H1 (cell line): Measurements from ENCODE around the gene TRPC4. TPM values are rescaled to one million over a fixed set of nuclear protein-coding genes. Genes with fewer than 3 reads are reported as not detected.

Source experiments
- CTCF ChIA-PET: fragments of 300-600 bp; sonication (Branson Sonifier 250); formaldehyde crosslinking; loops from one replicate; lab custom pipeline; 2021; ENCODE audit not compliant: partially characterized antibody; lab: Charles Lee
- POLR2A ChIA-PET: fragments of 300-600 bp; sonication (Branson Sonifier 250); formaldehyde crosslinking; loops from one replicate; lab custom pipeline; 2021; ENCODE audit warnings: inconsistent platforms; ENCODE audit not compliant: partially characterized antibody; lab: Charles Lee
- DNase-seq, 2 experiments: peaks; one replicate each; pipeline versions ENCODE4 v3.0.0 to v3.0.0-alpha.2; 2010 to 2022; ENCODE audit warnings: low spot score in 2 of 2, low read depth in 1 of 2, mixed read lengths in 1 of 2
- FAIRE-seq: peaks from 2 replicates; lab custom pipeline; 2011; peaks lifted over from hg19 to GRCh38; lab: Jason Lieb, UNC
- H2AFZ ChIP-seq: 2 replicates; pipeline ENCODE4 v1.8.1; 2012; ENCODE audit warnings: low read length, inconsistent platforms
- H2AK5ac ChIP-seq: 2 replicates; pipeline ENCODE4 v1.6.1; 2013; ENCODE audit warnings: low read depth, low read length
- H2BK120ac ChIP-seq: replicated peaks from 2 replicates; pipeline ENCODE3; 2013; ENCODE audit warnings: low read depth, low read length, inconsistent platforms
- H2BK12ac ChIP-seq: 2 replicates; pipeline ENCODE4 v1.6.1; 2013; ENCODE audit warnings: low read depth, low read length
- H2BK15ac ChIP-seq: 2 replicates; pipeline ENCODE4 v1.6.1; 2013; ENCODE audit warnings: low read length
- H2BK20ac ChIP-seq: 2 replicates; pipeline ENCODE4 v1.6.1; 2013; ENCODE audit warnings: low read length
- H2BK5ac ChIP-seq: 2 replicates; pipeline ENCODE4 v1.6.1; 2013; ENCODE audit warnings: low read depth, low read length
- H3K14ac ChIP-seq: 2 replicates; pipeline ENCODE4 v1.6.1; 2013; ENCODE audit warnings: inconsistent platforms; ENCODE audit not compliant: insufficient read length
- H3K18ac ChIP-seq: 2 replicates; pipeline ENCODE4 v1.6.1; 2013; ENCODE audit warnings: low read length; ENCODE audit errors: extremely low read depth
- H3K23ac ChIP-seq: 2 replicates; pipeline ENCODE4 v1.6.1; 2013; ENCODE audit warnings: inconsistent platforms; ENCODE audit not compliant: insufficient read length
- H3K23me2 ChIP-seq: 2 replicates; pipeline ENCODE4 v1.6.1; 2013; ENCODE audit warnings: low read depth, low read length
- H3K27ac ChIP-seq: 2 replicates; pipeline ENCODE4 v1.6.1; 2011; ENCODE audit warnings: low read depth, low read length, inconsistent platforms
- H3K27me3 ChIP-seq, 4 experiments: replicated peaks in 1 of 4; 1 replicate in 1 of 4; 2 replicates in 3 of 4; pipeline versions ENCODE4 v1.6.1 to v1.8.1; 2011 to 2013; ENCODE audit warnings: low read length in 3 of 4, mild to moderate bottlenecking in 3 of 4, inconsistent platforms in 2 of 4, mixed read lengths in 2 of 4, moderate library complexity in 1 of 4; ENCODE audit not compliant: control insufficient read depth in 3 of 4, insufficient read depth in 3 of 4; ENCODE audit errors: extremely low read depth in 1 of 4
- H3K36me3 ChIP-seq, 4 experiments: 2 replicates each; pipeline versions ENCODE4 v1.6.1 to v1.8.1; 2011 to 2013; ENCODE audit warnings: mild to moderate bottlenecking in 4 of 4, low read length in 3 of 4, moderate library complexity in 2 of 4, control low read depth in 1 of 4, inconsistent platforms in 1 of 4; ENCODE audit not compliant: insufficient read depth in 4 of 4, control insufficient read depth in 2 of 4
- H3K4ac ChIP-seq: replicated peaks from 2 replicates; pipeline ENCODE3; 2013; ENCODE audit warnings: low read length, low read depth, mixed read lengths, inconsistent platforms; ENCODE audit not compliant: insufficient read length
- H3K4me1 ChIP-seq, 4 experiments: replicated peaks in 1 of 4; 1 replicate in 1 of 4; 2 replicates in 3 of 4; pipeline versions ENCODE4 v1.6.1 to v1.8.1; 2011 to 2013; ENCODE audit warnings: low read length in 3 of 4, inconsistent platforms in 2 of 4, mixed read lengths in 1 of 4; ENCODE audit not compliant: insufficient read depth in 4 of 4, control insufficient read depth in 3 of 4
- H3K4me2 ChIP-seq, 2 experiments: 2 replicates each; pipeline versions ENCODE4 v1.6.1 to v1.8.1; 2011 to 2013; ENCODE audit warnings: low read depth in 2 of 2, low read length in 2 of 2, control low read depth in 1 of 2, inconsistent platforms in 1 of 2, mild to moderate bottlenecking in 1 of 2; ENCODE audit not compliant: insufficient read depth in 1 of 2
- H3K4me3 ChIP-seq, 4 experiments: fragments of 200-600, 300-600 bp in 1 of 4; sonication (generic), shearing (Covaris generic), sonication (Bioruptor Twin) in 1 of 4; 2 replicates each; pipeline versions ENCODE4 v1.5.1 to v1.8.1; 2011 to 2016; ENCODE audit warnings: low read length in 4 of 4, low read depth in 3 of 4, control low read depth in 2 of 4, inconsistent platforms in 2 of 4, mild to moderate bottlenecking in 2 of 4, mixed read lengths in 1 of 4, moderate library complexity in 1 of 4; ENCODE audit not compliant: insufficient read depth in 2 of 4; ENCODE audit errors: extremely low read depth in 1 of 4
- H3K56ac ChIP-seq: replicated peaks from 2 replicates; pipeline ENCODE3; 2013; ENCODE audit warnings: low read depth, mild to moderate bottlenecking, mixed read lengths, low read length, inconsistent platforms; ENCODE audit not compliant: insufficient read length
- H3K79me1 ChIP-seq: 2 replicates; pipeline ENCODE4 v1.6.1; 2013; ENCODE audit warnings: low read depth, low read length, control low read depth
- H3K79me2 ChIP-seq, 2 experiments: 2 replicates each; pipeline versions ENCODE4 v1.6.1 to v1.8.1; 2012 to 2013; ENCODE audit warnings: low read length in 2 of 2, mild to moderate bottlenecking in 2 of 2, inconsistent platforms in 1 of 2; ENCODE audit not compliant: insufficient read depth in 2 of 2, control insufficient read depth in 1 of 2
- H3K9ac ChIP-seq, 4 experiments: replicated peaks in 1 of 4; 1 replicate in 1 of 4; 2 replicates in 3 of 4; pipeline versions ENCODE4 v1.6.1 to v1.8.1; 2011 to 2013; ENCODE audit warnings: low read depth in 3 of 4, low read length in 3 of 4, control low read depth in 2 of 4, mild to moderate bottlenecking in 2 of 4, moderate library complexity in 2 of 4, inconsistent platforms in 1 of 4; ENCODE audit errors: extremely low read depth in 1 of 4
- H3K9me3 ChIP-seq, 2 experiments: 2 replicates each; pipeline versions ENCODE4 v1.6.1 to v1.8.1; 2012 to 2013; ENCODE audit warnings: mild to moderate bottlenecking in 2 of 2, moderate library complexity in 2 of 2, control low read depth in 1 of 2, inconsistent platforms in 1 of 2, low read depth in 1 of 2, low read length in 1 of 2, mixed read lengths in 1 of 2; ENCODE audit not compliant: insufficient read depth in 2 of 2
- H4K20me1 ChIP-seq, 2 experiments: replicated peaks in 1 of 2; 2 replicates each; pipeline versions ENCODE3 to v1.8.1; 2011 to 2013; ENCODE audit warnings: inconsistent platforms in 2 of 2, low read length in 2 of 2, mild to moderate bottlenecking in 1 of 2; ENCODE audit not compliant: insufficient read depth in 2 of 2, control insufficient read depth in 1 of 2
- H4K5ac ChIP-seq: 2 replicates; pipeline ENCODE4 v1.6.1; 2013; ENCODE audit warnings: low read length, low read depth, mixed read lengths, inconsistent platforms; ENCODE audit not compliant: insufficient read length
- H4K8ac ChIP-seq: 2 replicates; pipeline ENCODE4 v1.8.0; 2013; ENCODE audit warnings: mild to moderate bottlenecking, moderate library complexity, low read length, inconsistent platforms; ENCODE audit not compliant: insufficient read depth; ENCODE audit errors: extremely low read depth
- H4K91ac ChIP-seq: replicated peaks from 2 replicates; pipeline ENCODE3; 2013; ENCODE audit warnings: low read length, mixed read lengths, inconsistent platforms; ENCODE audit not compliant: insufficient read length
- TEAD4 ChIP-seq: IDR thresholded peaks from 2 replicates; pipeline ENCODE4 v1.6.1; 2012; ENCODE audit warnings: low read depth, low read length, inconsistent platforms, mixed read lengths
- WGBS, 2 experiments: shearing (Covaris generic) in 1 of 2; methylation state at CpG; one replicate each; pipeline versions ENCODE4 v1.1.6 to v1.1.7; 2013 to 2015; ENCODE audit warnings: low lambda C conversion rate in 2 of 2, mixed read lengths in 2 of 2, inconsistent platforms in 1 of 2, low coverage in 1 of 2, missing lambda C conversion rate in 1 of 2; ENCODE audit not compliant: insufficient replicate concordance in 2 of 2, insufficient coverage in 1 of 2, insufficient read length in 1 of 2; ENCODE audit errors: extremely low coverage in 1 of 2, missing lambda C conversion rate in 1 of 2; 5-methylcytosine and 5-hydroxymethylcytosine counted together
- polyA plus RNA-seq, 7 experiments: library from polyadenylated mRNA; depleted of rRNA in 3 of 7; stranded (reverse) in 5 of 7; unstranded in 2 of 7; fragments of >200 nt in 5 of 7; fragments of 200-250 nt in 2 of 7; gene quantifications; 1 replicate in 5 of 7; 2 replicates in 1 of 7; 4 replicates in 1 of 7; pipeline versions ENCODE4 v1.2.1 to v1.2.3, GENCODE V29; 2011 to 2013; ENCODE audit warnings: missing spikeins in 2 of 7, mixed read lengths in 2 of 7
- total RNA-seq: library from RNA; stranded (reverse); fragmentation: NEBNext Ultra II Directional; extraction: Animal tissue kit (Norgen Biotek cat#: 25700); gene quantifications from 2 replicates; pipeline ENCODE4 v1.2.1, GENCODE V29; 2021

TRPC4 gene
- total and polyA plus RNA-seq, 2 of the 8 experiments (the other 6 are each of a cell fraction or from before 2014, with no cell fraction given), result 12.3 to 14.7 TPM

GRCh38 chr13:37748913-37749312, 120.7 kb downstream of the TRPC4 start:
- Histone ChIP-seq H3K27ac (no peak overlapping the region), H3K4ac (no peak overlapping the region), H3K79me1 (no peaks in the 10 kb centered on the region), H4K8ac (no peak overlapping the region), H3K4me1 (no peaks in the 10 kb centered on the region; a peak in 3 of 7 replicates), H3K4me2 (no peak overlapping the region), H3K27me3 (no peaks in the 10 kb centered on the region), H3K79me2 (peaks cover 0 to 3% of the 10 kb centered on the region in 2 experiments; a peak in 1 of 4 replicates), H4K91ac (no peak overlapping the region), H2BK120ac (no peak overlapping the region), H2AK5ac (no peak overlapping the region), H3K18ac (no peak overlapping the region), H3K9me3 (no peaks in the 10 kb centered on the region), H3K56ac (no peak overlapping the region), H3K9ac (no peak overlapping the region), H4K20me1 (no peaks in the 10 kb centered on the region), H2BK20ac (no peak overlapping the region), H3K23ac (no peak overlapping the region), H4K5ac (no peak overlapping the region), H2AFZ (no peak overlapping the region), H3K14ac (no peak overlapping the region), H2BK12ac (no peak overlapping the region), H3K23me2 (no peaks in the 10 kb centered on the region), H3K4me3 (no peak overlapping the region), H3K36me3 (peaks cover 0 to 10% (median 0%) of the 10 kb centered on the region in 4 experiments; a peak in 2 of 8 replicates), H2BK15ac (no peak overlapping the region), H2BK5ac (no peak overlapping the region)
- TF ChIP-seq TEAD4, result no peak
- DNase-seq (no peak), FAIRE-seq (no peak)
- ChIA-PET CTCF (no interaction called here), POLR2A (no interaction called here)
- 88% methylated on average over 3 of the region's 3 CpGs; no CpG with 5 or more reads in 1 of the 2 experiments for WGBS, 2 experiments
